ENCODE data around the gene FBXW5. TPM values are rescaled to one million over a fixed set of nuclear protein-coding genes. Genes with fewer than 3 reads are reported as not detected.
A peak's percentile ranks its signal among the peaks of the same experiment; 100 is the strongest.

FBXW5 gene
- polyA plus RNA-seq, 3 donors, result 85.3 to 117 (median 92.7) TPM

DNA sequence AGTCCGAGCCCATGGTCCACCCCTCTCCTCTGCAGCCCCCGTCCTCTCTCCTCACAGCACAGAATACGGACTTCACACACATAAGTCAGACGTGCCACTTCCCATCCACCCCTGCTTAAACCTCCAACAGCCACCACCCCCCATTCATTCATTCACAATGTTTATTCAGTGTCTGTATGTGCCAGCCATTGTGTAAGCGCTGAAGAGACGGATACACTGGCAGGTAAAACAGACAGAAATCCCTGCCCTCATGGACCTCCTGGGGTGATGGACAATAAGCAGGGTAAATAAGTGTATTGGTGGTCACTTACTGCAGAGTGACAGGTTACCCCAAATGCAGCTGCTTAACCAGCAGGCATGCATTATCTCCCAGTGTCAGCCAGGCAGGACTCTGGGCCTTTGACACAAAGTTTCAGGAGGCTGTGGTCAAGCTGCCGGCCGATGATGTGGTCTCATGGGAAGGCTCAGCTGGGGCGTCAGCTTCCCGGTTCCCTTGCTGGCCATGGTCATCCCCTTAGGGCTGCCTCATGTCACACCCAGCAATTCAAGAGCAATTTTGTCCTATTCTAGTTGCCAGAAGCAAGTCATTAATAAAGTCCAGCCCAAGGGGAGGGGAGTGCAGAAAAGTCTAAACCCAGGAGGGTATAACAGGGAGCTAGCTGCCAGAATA is 45.8 kb upstream of the FBXW5 start:
- Mint-ChIP-seq H3K4me1 (peaks cover 29% of the 10 kb centered on the region), H3K9me3 (peaks cover 0 to 17% (median 0%) of the 10 kb centered on the region in 7 donors), H3K27me3 (ENCODE audit: low read depth in 3 of 3) (peaks cover 35 to 55% (median 51%) of the 10 kb centered on the region in 3 donors), H3K36me3 (peaks cover 10% of the 10 kb centered on the region in 2 donors), H3K27ac (peak overlapping the region in 3 of 7 donors; percentile 22 to 90 (median 28)), H3K4me3 (no peak overlapping the region)
- Histone ChIP-seq H4K20me1 (ENCODE audit: insufficient read depth, low read length) (peaks cover 24% of the 10 kb centered on the region), H3K27ac (ENCODE audit: low read depth in 1 of 2, low read length in 2 of 2) (no peak overlapping the region), H2AFZ (ENCODE audit: insufficient read depth, low read depth, low read length, poor library complexity, severe bottlenecking) (no peak overlapping the region), H3K4me1 (ENCODE audit: control insufficient read depth in 1 of 2, insufficient read depth in 2 of 2, low read length in 2 of 2) (peaks cover 25 to 39% of the 10 kb centered on the region in 2 donors), H3K79me2 (ENCODE audit: insufficient read depth, low read length) (peaks cover 20% of the 10 kb centered on the region), H3K4me2 (replicated peaks; ENCODE audit: extremely low read depth, low read length, poor library complexity, severe bottlenecking) (no peak overlapping the region), H3K36me3 (replicated peaks in 1 of 2; ENCODE audit: control insufficient read depth in 1 of 2, insufficient read depth in 2 of 2, low read length in 2 of 2) (peaks cover 6 to 9% of the 10 kb centered on the region in 2 donors), H3K9me3 (replicated peaks in 1 of 2; ENCODE audit: control insufficient read depth in 1 of 2, insufficient read depth in 1 of 2, low read length in 2 of 2) (no peaks in the 10 kb centered on the region), H3K27me3 (ENCODE audit: control insufficient read depth in 2 of 2, insufficient read depth in 2 of 2, low read length in 2 of 2) (peaks cover 6 to 36% of the 10 kb centered on the region in 2 donors), H3K9ac (ENCODE audit: insufficient read depth, low read length, poor library complexity, severe bottlenecking) (no peak overlapping the region), H3K4me3 (replicated peaks in 1 of 3; ENCODE audit: low read depth in 2 of 3, low read length in 3 of 3) (no peak overlapping the region)
- WGBS (ENCODE audit: insufficient coverage), result 95% methylated on average over 9 of the region's 10 CpGs
- no peak for DNase-seq
- no peak for TF ChIP-seq CTCF (IDR thresholded peaks at IDR 0.05)
- intact Hi-C loops (cut with micrococcal nuclease), result loop anchor here in 1 of 2 donors (5.0 kb wide), 1 partner anchor 42 kb away; the partner anchor contains the start of gene FUT7

- peaks cover 15% of the 10 kb centered on the region for H3K79me2 ChIP-seq (ENCODE audit: insufficient read depth, low read length)
- DNase-seq, result no peak
- peaks cover 27% of the 10 kb centered on the region for H3K4me1 Mint-ChIP-seq
- peaks cover 19 to 39% of the 10 kb centered on the region in 2 donors for H3K27me3 ChIP-seq (ENCODE audit: control insufficient read depth in 2 of 2, insufficient read depth in 2 of 2, low read length in 2 of 2)
- peaks cover 6 to 9% of the 10 kb centered on the region in 2 donors for H3K36me3 Mint-ChIP-seq
- no peak overlapping the region for H3K4me2 ChIP-seq (replicated peaks; ENCODE audit: extremely low read depth, low read length, poor library complexity, severe bottlenecking)
- H3K9ac ChIP-seq (ENCODE audit: insufficient read depth, low read length, poor library complexity, severe bottlenecking), result no peak overlapping the region
- peaks cover 0 to 6% of the 10 kb centered on the region in 2 donors for H3K36me3 ChIP-seq (replicated peaks in 1 of 2; ENCODE audit: control insufficient read depth in 1 of 2, insufficient read depth in 2 of 2, low read length in 2 of 2)
- H2AFZ ChIP-seq (ENCODE audit: insufficient read depth, low read depth, low read length, poor library complexity, severe bottlenecking), result no peak overlapping the region
- peaks cover 23 to 28% of the 10 kb centered on the region in 2 donors for H3K4me1 ChIP-seq (ENCODE audit: control insufficient read depth in 1 of 2, insufficient read depth in 2 of 2, low read length in 2 of 2)
- peaks cover 0 to 12% (median 0%) of the 10 kb centered on the region in 7 donors for H3K9me3 Mint-ChIP-seq
- H3K9me3 ChIP-seq (replicated peaks in 1 of 2; ENCODE audit: control insufficient read depth in 1 of 2, insufficient read depth in 1 of 2, low read length in 2 of 2), result no peaks in the 10 kb centered on the region
- no peak overlapping the region for H3K27ac Mint-ChIP-seq
- no peak overlapping the region for H3K4me3 ChIP-seq (replicated peaks in 1 of 3; ENCODE audit: low read depth in 2 of 3, low read length in 3 of 3)
- intact Hi-C loops (cut with micrococcal nuclease), result no loop called here
- no peak overlapping the region for H3K4me3 Mint-ChIP-seq
- peaks cover 42 to 56% (median 53%) of the 10 kb centered on the region in 3 donors for H3K27me3 Mint-ChIP-seq (ENCODE audit: low read depth in 3 of 3)
- WGBS (ENCODE audit: insufficient coverage), result 100% methylated on average over 3 of the region's 4 CpGs
- H4K20me1 ChIP-seq (ENCODE audit: insufficient read depth, low read length), result peaks cover 13% of the 10 kb centered on the region
- no peak overlapping the region for H3K27ac ChIP-seq (ENCODE audit: low read depth in 1 of 2, low read length in 2 of 2)
- TF ChIP-seq CTCF (IDR thresholded peaks at IDR 0.05), result no peak
Measured at GRCh38 chr9:136988872-136989271, 44.3 kb upstream of the FBXW5 start.
